Measurements from ENCODE around the gene PKP3. TPM values are rescaled to one million over a fixed set of nuclear protein-coding genes. Genes with fewer than 3 reads are reported as not detected.
"Not testable (repeated sequence)": the region's sequence is repeated elsewhere in the genome, so short reads cannot be mapped to it uniquely, and the experiment has no call there.

Gene PKP3
- total RNA-seq, 1 donor from 2014 or later = 0.85 TPM

- Mint-ChIP-seq H3K36me3 (ENCODE audit: low read depth) (no peaks in the 10 kb centered on the region), H3K27me3 (ENCODE audit: low read depth) (peaks cover 7% of the 10 kb centered on the region), H3K4me3 (ENCODE audit: unreplicated experiment) (no peak overlapping the region), H3K27ac (ENCODE audit: unreplicated experiment) (no peak overlapping the region), H3K4me1 (ENCODE audit: low read depth) (no peaks in the 10 kb centered on the region), H3K9me3 (ENCODE audit: low read depth) (no peaks in the 10 kb centered on the region)
- DNase-seq (ENCODE audit: low spot score) = no peak
- TF ChIP-seq, protein P1, sequence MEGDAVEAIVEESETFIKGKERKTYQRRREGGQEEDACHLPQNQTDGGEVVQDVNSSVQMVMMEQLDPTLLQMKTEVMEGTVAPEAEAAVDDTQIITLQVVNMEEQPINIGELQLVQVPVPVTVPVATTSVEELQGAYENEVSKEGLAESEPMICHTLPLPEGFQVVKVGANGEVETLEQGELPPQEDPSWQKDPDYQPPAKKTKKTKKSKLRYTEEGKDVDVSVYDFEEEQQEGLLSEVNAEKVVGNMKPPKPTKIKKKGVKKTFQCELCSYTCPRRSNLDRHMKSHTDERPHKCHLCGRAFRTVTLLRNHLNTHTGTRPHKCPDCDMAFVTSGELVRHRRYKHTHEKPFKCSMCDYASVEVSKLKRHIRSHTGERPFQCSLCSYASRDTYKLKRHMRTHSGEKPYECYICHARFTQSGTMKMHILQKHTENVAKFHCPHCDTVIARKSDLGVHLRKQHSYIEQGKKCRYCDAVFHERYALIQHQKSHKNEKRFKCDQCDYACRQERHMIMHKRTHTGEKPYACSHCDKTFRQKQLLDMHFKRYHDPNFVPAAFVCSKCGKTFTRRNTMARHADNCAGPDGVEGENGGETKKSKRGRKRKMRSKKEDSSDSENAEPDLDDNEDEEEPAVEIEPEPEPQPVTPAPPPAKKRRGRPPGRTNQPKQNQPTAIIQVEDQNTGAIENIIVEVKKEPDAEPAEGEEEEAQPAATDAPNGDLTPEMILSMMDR (IDR thresholded peaks at IDR 0.05) = no peak
These were observed 39.6 kb downstream of the PKP3 start for GRCh38 chr11:433641-434040.

DNA sequence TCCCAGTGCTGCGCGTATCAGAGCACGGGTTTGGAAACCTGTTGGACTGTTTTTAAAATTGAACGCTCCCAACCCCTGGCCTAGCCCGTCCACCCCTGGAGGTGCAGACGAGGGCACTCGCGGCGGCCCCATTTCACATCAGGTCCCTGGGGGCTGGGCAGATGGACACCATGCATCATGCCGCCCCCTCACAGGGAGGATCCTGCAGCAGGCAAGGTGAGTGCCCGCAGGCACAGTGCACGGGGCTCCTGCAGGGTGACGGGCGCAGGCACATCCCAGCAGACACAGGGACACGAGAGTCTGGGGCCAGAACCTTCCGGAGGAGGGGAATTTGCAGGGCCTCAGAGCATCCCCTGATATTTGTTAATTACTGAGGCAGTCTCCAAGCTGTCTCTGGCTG, 40.5 kb downstream of the PKP3 start:
- H3K9me3 Mint-ChIP-seq (ENCODE audit: low read depth) = no peaks in the 10 kb centered on the region
- H3K4me3 Mint-ChIP-seq (ENCODE audit: unreplicated experiment) = no peak overlapping the region
- no peak for DNase-seq (ENCODE audit: low spot score)
- no peaks in the 10 kb centered on the region for H3K36me3 Mint-ChIP-seq (ENCODE audit: low read depth)
- no peaks in the 10 kb centered on the region for H3K4me1 Mint-ChIP-seq (ENCODE audit: low read depth)
- TF ChIP-seq, protein P1 (IDR thresholded peaks at IDR 0.05) = no peak
- H3K27me3 Mint-ChIP-seq (ENCODE audit: low read depth) = no peaks in the 10 kb centered on the region
- no peak overlapping the region for H3K27ac Mint-ChIP-seq (ENCODE audit: unreplicated experiment)

- H3K27ac Mint-ChIP-seq (ENCODE audit: unreplicated experiment) = not testable (repeated sequence)
These were observed 41.2 kb downstream of the PKP3 start for GRCh38 chr11:434999-435740.

DNA sequence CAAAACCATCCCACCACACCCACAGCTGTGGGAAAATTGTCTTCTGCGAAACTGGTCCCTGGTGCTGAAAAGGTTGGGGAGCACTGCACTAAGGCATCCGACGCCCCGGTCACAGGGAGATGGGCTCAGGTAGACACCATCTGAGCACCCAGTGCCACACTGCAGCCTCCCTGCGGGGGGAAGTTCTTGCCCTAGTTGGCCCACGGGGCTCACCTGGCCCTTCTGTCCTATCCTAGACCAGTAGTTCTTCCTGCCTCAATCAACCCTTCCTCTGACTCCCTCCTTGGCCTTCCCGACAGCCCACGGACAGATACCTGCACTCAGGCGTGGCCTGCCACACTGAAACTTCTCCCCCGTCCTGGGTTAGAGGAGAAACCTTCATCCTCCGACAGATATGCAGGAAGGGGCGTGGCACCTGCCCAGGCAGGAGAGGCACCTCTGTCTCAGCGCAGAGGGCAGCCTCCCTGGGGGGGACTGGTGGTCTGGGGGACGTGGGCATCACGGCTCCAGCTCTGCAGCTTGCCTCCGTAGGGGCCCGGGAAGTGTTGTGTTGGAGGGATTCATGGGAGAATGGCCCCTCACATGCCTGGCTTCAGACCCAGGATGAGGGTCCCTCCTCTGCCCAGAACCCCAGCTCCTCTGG, 43.3 kb downstream of the PKP3 start:
- no peak overlapping the region for H3K4me3 Mint-ChIP-seq (ENCODE audit: unreplicated experiment)
- TF ChIP-seq, protein P1 (IDR thresholded peaks at IDR 0.05) = no peak
- no peaks in the 10 kb centered on the region for H3K36me3 Mint-ChIP-seq (ENCODE audit: low read depth)
- H3K9me3 Mint-ChIP-seq (ENCODE audit: low read depth) = no peaks in the 10 kb centered on the region
- no peak overlapping the region for H3K27ac Mint-ChIP-seq (ENCODE audit: unreplicated experiment)
- no peaks in the 10 kb centered on the region for H3K27me3 Mint-ChIP-seq (ENCODE audit: low read depth)
- no peaks in the 10 kb centered on the region for H3K4me1 Mint-ChIP-seq (ENCODE audit: low read depth)
- no peak for DNase-seq (ENCODE audit: low spot score)

More at GRCh38 chr11:434999-435740, 41.2 kb downstream of the PKP3 start:
- not testable (repeated sequence) for H3K27me3 Mint-ChIP-seq (ENCODE audit: low read depth); H3K36me3 Mint-ChIP-seq (ENCODE audit: low read depth); H3K4me3 Mint-ChIP-seq (ENCODE audit: unreplicated experiment); H3K9me3 Mint-ChIP-seq (ENCODE audit: low read depth); H3K4me1 Mint-ChIP-seq (ENCODE audit: low read depth); DNase-seq (ENCODE audit: low spot score)

DNA sequence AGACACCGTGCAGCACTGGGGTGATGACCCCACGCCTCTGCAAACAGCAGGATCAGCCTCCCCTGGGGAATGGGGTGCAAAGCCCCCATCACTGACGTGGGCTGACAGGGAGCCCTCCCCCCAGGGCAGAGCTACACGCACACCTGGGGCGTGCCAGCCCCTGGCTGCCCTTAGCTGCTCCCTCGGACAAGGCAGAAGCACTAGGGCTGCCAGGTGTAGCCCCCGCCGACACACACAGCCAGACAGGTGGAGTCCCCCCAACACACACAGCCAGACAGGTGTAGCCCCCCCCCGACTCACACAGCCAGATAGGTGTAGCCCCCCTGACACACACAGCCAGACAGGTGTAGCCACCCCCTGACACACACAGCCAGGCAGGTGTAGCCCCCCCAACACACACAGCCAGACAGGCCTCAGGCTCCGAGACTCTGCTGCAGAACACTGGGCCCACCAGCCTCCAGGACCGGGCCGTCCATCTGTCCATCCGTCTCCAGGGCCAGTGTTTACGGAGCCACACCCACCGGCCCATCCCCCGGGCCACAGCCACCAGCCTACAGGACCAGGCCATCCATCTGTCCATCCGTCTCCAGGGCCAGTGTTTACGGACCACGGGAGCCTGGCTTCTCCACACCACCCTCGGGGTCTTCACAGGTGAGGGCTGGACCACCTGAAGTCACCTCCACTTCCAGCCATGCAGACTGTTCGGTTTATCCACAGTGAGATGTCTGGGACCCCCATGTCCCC, 44.3 kb downstream of the PKP3 start:
- Mint-ChIP-seq H3K36me3 (ENCODE audit: low read depth) (no peaks in the 10 kb centered on the region), H3K4me1 (ENCODE audit: low read depth) (no peaks in the 10 kb centered on the region), H3K4me3 (ENCODE audit: unreplicated experiment) (no peak overlapping the region), H3K27ac (ENCODE audit: unreplicated experiment) (no peak overlapping the region), H3K9me3 (ENCODE audit: low read depth) (no peaks in the 10 kb centered on the region), H3K27me3 (ENCODE audit: low read depth) (no peaks in the 10 kb centered on the region)
- TF ChIP-seq, protein P1 (IDR thresholded peaks at IDR 0.05) = no peak
- no peak for DNase-seq (ENCODE audit: low spot score)

Measured in chondrocyte (in vitro differentiated cells).